ENCODE data around the gene SGMS1.

GRCh38 chr10:50447691-50448090, 176.1 kb downstream of the SGMS1 start:
- TF ChIP-seq CTCF (IDR thresholded peaks at IDR 0.05; ENCODE audit: insufficient read depth, low read length, poor library complexity, severe bottlenecking) (no peak), EZH2phosphoT487 (conservative IDR thresholded peaks at IDR 0.05; ENCODE audit: low read length) (no peak)
